ENCODE results near the gene MCUB. TPM values are rescaled to one million over a fixed set of nuclear protein-coding genes. Genes with fewer than 3 reads are reported as not detected.

The MCUB gene
- total and polyA plus RNA-seq, 4 donors = 1.3 to 4.9 (median 1.9) TPM

DNA sequence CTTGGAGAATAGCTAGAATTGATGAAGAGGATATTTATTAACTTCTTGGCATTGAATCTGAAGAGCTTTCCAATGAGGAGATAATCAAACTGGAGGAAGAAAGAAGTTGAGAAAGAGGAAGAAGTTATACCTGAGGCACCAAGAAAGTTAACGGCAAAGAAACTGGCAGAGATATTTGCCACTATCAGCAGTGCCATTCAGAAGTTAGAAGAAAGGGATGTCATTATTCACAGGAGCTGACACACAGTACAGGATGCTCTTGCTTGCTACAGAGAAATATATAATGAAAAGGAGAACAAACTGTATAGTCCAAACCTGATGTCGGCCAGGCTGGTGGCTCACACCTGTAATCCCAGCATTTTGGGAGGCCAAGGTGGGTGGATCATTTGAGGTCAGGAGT is 64.5 kb downstream of the MCUB start:
- no peaks in the 10 kb centered on the region for H3K4me1 ChIP-seq (ENCODE audit: control insufficient read depth in 4 of 4, insufficient read depth in 4 of 4, low read length in 3 of 4)
- no peak overlapping the region for H3K4me3 ChIP-seq (ENCODE audit: low read depth in 1 of 3, low read length in 3 of 3)
- WGBS = 77% methylated on average over 2 of the region's 2 CpGs
- no peak overlapping the region for H3K27ac ChIP-seq (ENCODE audit: low read depth in 1 of 2, low read length in 2 of 2)
- no peaks in the 10 kb centered on the region for H3K27me3 ChIP-seq (ENCODE audit: control insufficient read depth in 4 of 4, insufficient read depth in 4 of 4, low read length in 3 of 4)
- no peak overlapping the region for H3K9ac ChIP-seq (ENCODE audit: low read depth in 1 of 2, low read length in 2 of 2)
- TF ChIP-seq, protein P1, sequence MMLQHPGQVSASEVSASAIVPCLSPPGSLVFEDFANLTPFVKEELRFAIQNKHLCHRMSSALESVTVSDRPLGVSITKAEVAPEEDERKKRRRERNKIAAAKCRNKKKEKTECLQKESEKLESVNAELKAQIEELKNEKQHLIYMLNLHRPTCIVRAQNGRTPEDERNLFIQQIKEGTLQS (IDR thresholded peaks at IDR 0.05) = no peak
- TF ChIP-seq HNF4A (conservative IDR thresholded peaks at IDR 0.05) = no peak
- no peak for TF ChIP-seq FOXA2 (IDR thresholded peaks at IDR 0.05)
- TF ChIP-seq GABPA (IDR thresholded peaks at IDR 0.05 in 1 of 2, conservative IDR thresholded peaks at IDR 0.05 in 1 of 2) = no peak
- TF ChIP-seq SP1 (IDR thresholded peaks at IDR 0.05) = no peak
- TF ChIP-seq EGR1 (IDR thresholded peaks at IDR 0.05; ENCODE audit: low read depth in 2 of 2) = no peak
- TF ChIP-seq TAF1 (conservative IDR thresholded peaks at IDR 0.05) = no peak
- TF ChIP-seq, protein P2, sequence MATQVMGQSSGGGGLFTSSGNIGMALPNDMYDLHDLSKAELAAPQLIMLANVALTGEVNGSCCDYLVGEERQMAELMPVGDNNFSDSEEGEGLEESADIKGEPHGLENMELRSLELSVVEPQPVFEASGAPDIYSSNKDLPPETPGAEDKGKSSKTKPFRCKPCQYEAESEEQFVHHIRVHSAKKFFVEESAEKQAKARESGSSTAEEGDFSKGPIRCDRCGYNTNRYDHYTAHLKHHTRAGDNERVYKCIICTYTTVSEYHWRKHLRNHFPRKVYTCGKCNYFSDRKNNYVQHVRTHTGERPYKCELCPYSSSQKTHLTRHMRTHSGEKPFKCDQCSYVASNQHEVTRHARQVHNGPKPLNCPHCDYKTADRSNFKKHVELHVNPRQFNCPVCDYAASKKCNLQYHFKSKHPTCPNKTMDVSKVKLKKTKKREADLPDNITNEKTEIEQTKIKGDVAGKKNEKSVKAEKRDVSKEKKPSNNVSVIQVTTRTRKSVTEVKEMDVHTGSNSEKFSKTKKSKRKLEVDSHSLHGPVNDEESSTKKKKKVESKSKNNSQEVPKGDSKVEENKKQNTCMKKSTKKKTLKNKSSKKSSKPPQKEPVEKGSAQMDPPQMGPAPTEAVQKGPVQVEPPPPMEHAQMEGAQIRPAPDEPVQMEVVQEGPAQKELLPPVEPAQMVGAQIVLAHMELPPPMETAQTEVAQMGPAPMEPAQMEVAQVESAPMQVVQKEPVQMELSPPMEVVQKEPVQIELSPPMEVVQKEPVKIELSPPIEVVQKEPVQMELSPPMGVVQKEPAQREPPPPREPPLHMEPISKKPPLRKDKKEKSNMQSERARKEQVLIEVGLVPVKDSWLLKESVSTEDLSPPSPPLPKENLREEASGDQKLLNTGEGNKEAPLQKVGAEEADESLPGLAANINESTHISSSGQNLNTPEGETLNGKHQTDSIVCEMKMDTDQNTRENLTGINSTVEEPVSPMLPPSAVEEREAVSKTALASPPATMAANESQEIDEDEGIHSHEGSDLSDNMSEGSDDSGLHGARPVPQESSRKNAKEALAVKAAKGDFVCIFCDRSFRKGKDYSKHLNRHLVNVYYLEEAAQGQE (IDR thresholded peaks at IDR 0.05) = no peak
- no peak for TF ChIP-seq HNF4G (IDR thresholded peaks at IDR 0.05)
- TF ChIP-seq, protein P3, sequence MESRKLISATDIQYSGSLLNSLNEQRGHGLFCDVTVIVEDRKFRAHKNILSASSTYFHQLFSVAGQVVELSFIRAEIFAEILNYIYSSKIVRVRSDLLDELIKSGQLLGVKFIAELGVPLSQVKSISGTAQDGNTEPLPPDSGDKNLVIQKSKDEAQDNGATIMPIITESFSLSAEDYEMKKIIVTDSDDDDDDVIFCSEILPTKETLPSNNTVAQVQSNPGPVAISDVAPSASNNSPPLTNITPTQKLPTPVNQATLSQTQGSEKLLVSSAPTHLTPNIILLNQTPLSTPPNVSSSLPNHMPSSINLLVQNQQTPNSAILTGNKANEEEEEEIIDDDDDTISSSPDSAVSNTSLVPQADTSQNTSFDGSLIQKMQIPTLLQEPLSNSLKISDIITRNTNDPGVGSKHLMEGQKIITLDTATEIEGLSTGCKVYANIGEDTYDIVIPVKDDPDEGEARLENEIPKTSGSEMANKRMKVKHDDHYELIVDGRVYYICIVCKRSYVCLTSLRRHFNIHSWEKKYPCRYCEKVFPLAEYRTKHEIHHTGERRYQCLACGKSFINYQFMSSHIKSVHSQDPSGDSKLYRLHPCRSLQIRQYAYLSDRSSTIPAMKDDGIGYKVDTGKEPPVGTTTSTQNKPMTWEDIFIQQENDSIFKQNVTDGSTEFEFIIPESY (IDR thresholded peaks at IDR 0.05) = no peak
- no peak for TF ChIP-seq JUND (IDR thresholded peaks at IDR 0.05)
- no peak for TF ChIP-seq YY1 (IDR thresholded peaks at IDR 0.05)
- no peak for TF ChIP-seq RXRA (IDR thresholded peaks at IDR 0.05)
- DNase-seq (ENCODE audit: low spot score) = no peak
- no peaks in the 10 kb centered on the region for H3K9me3 ChIP-seq (ENCODE audit: control insufficient read depth in 4 of 4, low read length in 3 of 4)
- no peaks in the 10 kb centered on the region for H3K36me3 ChIP-seq (ENCODE audit: control insufficient read depth in 4 of 4, insufficient read depth in 3 of 4, low read depth in 1 of 4, low read length in 3 of 4)

DNA sequence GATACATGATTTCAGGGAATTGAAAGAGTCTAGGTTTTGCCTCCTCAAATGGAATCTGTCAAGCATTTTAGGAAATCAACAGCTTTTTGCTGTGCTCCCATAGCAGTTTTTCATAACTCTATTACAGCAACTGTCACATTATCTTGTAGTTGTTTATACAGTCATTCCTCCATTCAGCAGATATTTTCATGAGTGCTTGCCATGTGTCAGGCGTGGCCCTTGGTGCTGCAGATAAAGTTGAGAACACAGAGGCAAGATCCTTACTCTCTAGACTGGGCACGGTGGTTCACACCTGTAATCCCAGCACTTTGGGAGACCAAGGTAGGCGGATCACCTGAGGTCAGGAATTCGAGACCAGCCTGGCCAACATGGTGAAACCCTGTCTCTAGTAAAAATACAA is 67.3 kb downstream of the MCUB start:
- no peaks in the 10 kb centered on the region for H3K27me3 ChIP-seq (ENCODE audit: control insufficient read depth in 4 of 4, insufficient read depth in 4 of 4, low read length in 3 of 4)
- WGBS = 90% methylated on average over 4 of the region's 4 CpGs
- no peak for TF ChIP-seq GABPA (IDR thresholded peaks at IDR 0.05 in 1 of 2, conservative IDR thresholded peaks at IDR 0.05 in 1 of 2)
- TF ChIP-seq NR2F2 (IDR thresholded peaks at IDR 0.05) = no peak
- TF ChIP-seq HNF4G (IDR thresholded peaks at IDR 0.05) = no peak
- no peak for TF ChIP-seq FOXA1 (IDR thresholded peaks at IDR 0.05)
- TF ChIP-seq RXRA (IDR thresholded peaks at IDR 0.05) = no peak
- TF ChIP-seq, protein P1 (IDR thresholded peaks at IDR 0.05) = no peak
- TF ChIP-seq, protein P3 (IDR thresholded peaks at IDR 0.05) = no peak
- TF ChIP-seq SP1 (IDR thresholded peaks at IDR 0.05) = no peak
- no peak for TF ChIP-seq HNF4A (conservative IDR thresholded peaks at IDR 0.05)
- TF ChIP-seq, protein P4, sequence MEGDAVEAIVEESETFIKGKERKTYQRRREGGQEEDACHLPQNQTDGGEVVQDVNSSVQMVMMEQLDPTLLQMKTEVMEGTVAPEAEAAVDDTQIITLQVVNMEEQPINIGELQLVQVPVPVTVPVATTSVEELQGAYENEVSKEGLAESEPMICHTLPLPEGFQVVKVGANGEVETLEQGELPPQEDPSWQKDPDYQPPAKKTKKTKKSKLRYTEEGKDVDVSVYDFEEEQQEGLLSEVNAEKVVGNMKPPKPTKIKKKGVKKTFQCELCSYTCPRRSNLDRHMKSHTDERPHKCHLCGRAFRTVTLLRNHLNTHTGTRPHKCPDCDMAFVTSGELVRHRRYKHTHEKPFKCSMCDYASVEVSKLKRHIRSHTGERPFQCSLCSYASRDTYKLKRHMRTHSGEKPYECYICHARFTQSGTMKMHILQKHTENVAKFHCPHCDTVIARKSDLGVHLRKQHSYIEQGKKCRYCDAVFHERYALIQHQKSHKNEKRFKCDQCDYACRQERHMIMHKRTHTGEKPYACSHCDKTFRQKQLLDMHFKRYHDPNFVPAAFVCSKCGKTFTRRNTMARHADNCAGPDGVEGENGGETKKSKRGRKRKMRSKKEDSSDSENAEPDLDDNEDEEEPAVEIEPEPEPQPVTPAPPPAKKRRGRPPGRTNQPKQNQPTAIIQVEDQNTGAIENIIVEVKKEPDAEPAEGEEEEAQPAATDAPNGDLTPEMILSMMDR (IDR thresholded peaks at IDR 0.05; ENCODE audit: low read depth, low read length, missing input control) = no peak
- TF ChIP-seq FOXA2 (IDR thresholded peaks at IDR 0.05) = no peak
- no peak overlapping the region for H3K27ac ChIP-seq (ENCODE audit: low read depth in 1 of 2, low read length in 2 of 2)
- no peak overlapping the region for H3K9ac ChIP-seq (ENCODE audit: low read depth in 1 of 2, low read length in 2 of 2)
- H3K9me3 ChIP-seq (ENCODE audit: control insufficient read depth in 4 of 4, low read length in 3 of 4) = no peaks in the 10 kb centered on the region
- no peak for DNase-seq (ENCODE audit: low spot score)
- H3K36me3 ChIP-seq (ENCODE audit: control insufficient read depth in 4 of 4, insufficient read depth in 3 of 4, low read depth in 1 of 4, low read length in 3 of 4) = no peaks in the 10 kb centered on the region
- H3K4me1 ChIP-seq (ENCODE audit: control insufficient read depth in 4 of 4, insufficient read depth in 4 of 4, low read length in 3 of 4) = no peaks in the 10 kb centered on the region
- no peak overlapping the region for H3K4me3 ChIP-seq (ENCODE audit: low read depth in 1 of 3, low read length in 3 of 3)
